ENCODE results near the gene TUBGCP6.

DNA sequence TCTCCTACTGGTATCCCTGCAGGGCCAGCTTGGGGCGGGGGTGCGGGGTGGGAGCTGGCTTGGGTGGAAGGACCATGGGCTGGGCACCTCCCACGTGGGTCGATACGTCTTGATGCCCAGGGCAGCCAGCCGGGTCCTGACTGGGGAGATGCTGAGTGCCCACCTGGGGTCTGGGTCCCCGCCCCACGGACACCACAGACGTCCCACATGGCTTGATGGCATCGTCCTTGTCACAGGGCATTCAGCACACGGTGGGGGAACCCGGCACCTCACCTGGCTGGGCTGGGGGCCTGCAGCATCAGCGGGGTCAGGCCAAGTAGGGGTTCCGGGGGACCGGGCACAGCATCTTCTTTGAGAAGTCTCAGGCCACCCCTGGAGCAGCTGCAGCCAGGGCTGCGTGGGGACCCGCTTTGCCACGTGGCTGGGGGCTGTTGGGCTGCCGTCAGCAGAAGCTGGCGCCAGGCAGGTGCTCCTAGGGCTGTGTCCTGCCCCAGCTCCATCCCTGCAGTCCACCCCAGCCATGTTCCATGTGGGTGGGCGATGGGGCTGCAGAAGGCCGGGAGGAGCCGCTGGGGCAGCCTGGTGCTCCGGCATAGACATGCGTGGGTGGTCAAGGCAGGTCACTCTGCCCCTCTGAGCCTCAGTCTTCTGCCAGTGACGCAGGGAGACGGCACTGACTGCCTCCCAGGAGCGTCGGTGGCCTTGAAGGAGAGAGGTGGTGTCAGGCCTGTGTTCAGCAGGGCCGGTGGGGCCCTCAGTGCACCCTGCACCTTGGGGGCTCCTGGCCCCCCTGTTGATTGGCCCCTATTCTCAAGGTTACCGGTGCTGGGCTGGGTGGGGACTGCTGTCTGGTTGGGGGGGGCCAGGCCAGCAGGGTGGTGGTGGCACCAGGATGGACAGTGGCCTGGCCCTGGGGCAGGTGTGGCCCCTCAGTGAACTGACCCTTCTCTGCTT is 35.6 kb downstream of the TUBGCP6 start:
- TF ChIP-seq, protein P1, sequence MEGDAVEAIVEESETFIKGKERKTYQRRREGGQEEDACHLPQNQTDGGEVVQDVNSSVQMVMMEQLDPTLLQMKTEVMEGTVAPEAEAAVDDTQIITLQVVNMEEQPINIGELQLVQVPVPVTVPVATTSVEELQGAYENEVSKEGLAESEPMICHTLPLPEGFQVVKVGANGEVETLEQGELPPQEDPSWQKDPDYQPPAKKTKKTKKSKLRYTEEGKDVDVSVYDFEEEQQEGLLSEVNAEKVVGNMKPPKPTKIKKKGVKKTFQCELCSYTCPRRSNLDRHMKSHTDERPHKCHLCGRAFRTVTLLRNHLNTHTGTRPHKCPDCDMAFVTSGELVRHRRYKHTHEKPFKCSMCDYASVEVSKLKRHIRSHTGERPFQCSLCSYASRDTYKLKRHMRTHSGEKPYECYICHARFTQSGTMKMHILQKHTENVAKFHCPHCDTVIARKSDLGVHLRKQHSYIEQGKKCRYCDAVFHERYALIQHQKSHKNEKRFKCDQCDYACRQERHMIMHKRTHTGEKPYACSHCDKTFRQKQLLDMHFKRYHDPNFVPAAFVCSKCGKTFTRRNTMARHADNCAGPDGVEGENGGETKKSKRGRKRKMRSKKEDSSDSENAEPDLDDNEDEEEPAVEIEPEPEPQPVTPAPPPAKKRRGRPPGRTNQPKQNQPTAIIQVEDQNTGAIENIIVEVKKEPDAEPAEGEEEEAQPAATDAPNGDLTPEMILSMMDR (IDR thresholded peaks at IDR 0.05), result no peak
- no peak for TF ChIP-seq POLR2A (IDR thresholded peaks at IDR 0.05)

Data from heart left ventricle (tissue), 13 donors.